ENCODE measurements around the gene MINDY4. TPM values are rescaled to one million over a fixed set of nuclear protein-coding genes. Genes with fewer than 3 reads are reported as not detected.

The MINDY4 gene
- total and polyA plus RNA-seq, 10 of the 15 experiments (the other 5 are each of a cell fraction or from before 2014, with no cell fraction given) = 0.10 to 0.90 (median 0.40) TPM

GRCh38 chr7:30776971-30777370 is 5.8 kb downstream of the MINDY4 start:
- Histone ChIP-seq H3K36me3 (ENCODE audit: control insufficient read depth in 2 of 2, insufficient read depth in 2 of 2, low read length in 1 of 2) (no peaks in the 10 kb centered on the region), H3K9ac (ENCODE audit: control insufficient read depth, insufficient read depth, low read length) (no peak overlapping the region), H3K27me3 (replicated peaks in 1 of 2; ENCODE audit: control insufficient read depth in 2 of 2, insufficient read depth in 2 of 2, low read length in 1 of 2) (no peaks in the 10 kb centered on the region), H3K9me3 (replicated peaks; ENCODE audit: control insufficient read depth, insufficient read depth, low read length) (no peaks in the 10 kb centered on the region), H3K4me1 (ENCODE audit: control insufficient read depth, insufficient read depth, low read length) (peaks cover 2% of the 10 kb centered on the region; the same call in 1 of the 2 replicates), H4K20me1 (ENCODE audit: control insufficient read depth, insufficient read depth) (no peaks in the 10 kb centered on the region), H3K4me3 (no peak overlapping the region), H3K79me2 (ENCODE audit: control insufficient read depth, insufficient read depth, low read length) (no peaks in the 10 kb centered on the region), H3K4me2 (ENCODE audit: control insufficient read depth, insufficient read depth) (no peak overlapping the region), H2AFZ (ENCODE audit: control insufficient read depth, low read depth, low read length) (no peak overlapping the region), H3K27ac (ENCODE audit: control insufficient read depth, insufficient read depth) (no peak overlapping the region)
- RAD21 ChIA-PET (ENCODE audit: unreplicated experiment) = no interaction called here
- ATAC-seq (no peak), DNase-seq (ENCODE audit: low read depth, low spot score) (no peak), FAIRE-seq (no peak)
- 66% methylated on average over 4 of the region's 4 CpGs for WGBS (ENCODE audit: insufficient coverage, insufficient replicate concordance, low lambda C conversion rate, missing lambda C conversion rate)
- SMC1A ChIA-PET (ENCODE audit: uncharacterized antibody, unreplicated experiment) = interaction anchor here (0.6 kb wide), 1 partner anchor 599 kb away, joined by 4 read pairs; no protein-coding TSS in a partner anchor
- POLR2A ChIA-PET = interaction anchor here (0.6 kb wide), 1 partner anchor 82 kb away, joined by 5 read pairs; no protein-coding TSS in a partner anchor
- in situ Hi-C loops (cut with MboI) = no loop called here
- BruUV-seq (replicated peaks) = no TSS peak
- intact Hi-C loops (cut with micrococcal nuclease; ENCODE audit: unreplicated experiment) = no loop called here
- TF ChIP-seq SIX5 (IDR thresholded peaks at IDR 0.05; ENCODE audit: low read depth, low read length, severe bottlenecking) = no peak
- no peak for TF ChIP-seq RBBP5 (conservative IDR thresholded peaks at IDR 0.05)
- no peak for TF ChIP-seq DPF2 (IDR thresholded peaks at IDR 0.05)
- TF ChIP-seq RAD21 (IDR thresholded peaks at IDR 0.05; ENCODE audit: insufficient read depth, low read depth, low read length) = no peak
- TF ChIP-seq ZSCAN29 (IDR thresholded peaks at IDR 0.05) = no peak
- no peak for TF ChIP-seq HDAC6 (IDR thresholded peaks at IDR 0.05; ENCODE audit: unreplicated experiment)
- no peak for TF ChIP-seq ZBTB4 (CRISPR knock-in tag; IDR thresholded peaks at IDR 0.05)
- TF ChIP-seq, protein P1, sequence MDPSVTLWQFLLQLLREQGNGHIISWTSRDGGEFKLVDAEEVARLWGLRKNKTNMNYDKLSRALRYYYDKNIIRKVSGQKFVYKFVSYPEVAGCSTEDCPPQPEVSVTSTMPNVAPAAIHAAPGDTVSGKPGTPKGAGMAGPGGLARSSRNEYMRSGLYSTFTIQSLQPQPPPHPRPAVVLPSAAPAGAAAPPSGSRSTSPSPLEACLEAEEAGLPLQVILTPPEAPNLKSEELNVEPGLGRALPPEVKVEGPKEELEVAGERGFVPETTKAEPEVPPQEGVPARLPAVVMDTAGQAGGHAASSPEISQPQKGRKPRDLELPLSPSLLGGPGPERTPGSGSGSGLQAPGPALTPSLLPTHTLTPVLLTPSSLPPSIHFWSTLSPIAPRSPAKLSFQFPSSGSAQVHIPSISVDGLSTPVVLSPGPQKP (IDR thresholded peaks at IDR 0.05; ENCODE audit: low read depth, low read length) = no peak
- no peak for TF ChIP-seq EP300 (IDR thresholded peaks at IDR 0.05; ENCODE audit: borderline replicate concordance in 1 of 2, control insufficient read depth in 1 of 2, low read depth in 2 of 2, low read length in 2 of 2)
- TF ChIP-seq TCF12 (IDR thresholded peaks at IDR 0.05; ENCODE audit: low read depth, low read length) = no peak
- no peak for TF ChIP-seq IRF3 (IDR thresholded peaks at IDR 0.05)
- CTCF ChIA-PET = no interaction called here
